Fibroblast of skin of left biceps (primary cell): ENCODE data around the gene MTTP.

Experiments
- DNase-seq, 2 experiments: peaks; one replicate each; pipeline ENCODE4 v3.0.0-alpha.2; 2013; ENCODE audit warnings: low read depth in 2 of 2

The MTTP gene

DNA sequence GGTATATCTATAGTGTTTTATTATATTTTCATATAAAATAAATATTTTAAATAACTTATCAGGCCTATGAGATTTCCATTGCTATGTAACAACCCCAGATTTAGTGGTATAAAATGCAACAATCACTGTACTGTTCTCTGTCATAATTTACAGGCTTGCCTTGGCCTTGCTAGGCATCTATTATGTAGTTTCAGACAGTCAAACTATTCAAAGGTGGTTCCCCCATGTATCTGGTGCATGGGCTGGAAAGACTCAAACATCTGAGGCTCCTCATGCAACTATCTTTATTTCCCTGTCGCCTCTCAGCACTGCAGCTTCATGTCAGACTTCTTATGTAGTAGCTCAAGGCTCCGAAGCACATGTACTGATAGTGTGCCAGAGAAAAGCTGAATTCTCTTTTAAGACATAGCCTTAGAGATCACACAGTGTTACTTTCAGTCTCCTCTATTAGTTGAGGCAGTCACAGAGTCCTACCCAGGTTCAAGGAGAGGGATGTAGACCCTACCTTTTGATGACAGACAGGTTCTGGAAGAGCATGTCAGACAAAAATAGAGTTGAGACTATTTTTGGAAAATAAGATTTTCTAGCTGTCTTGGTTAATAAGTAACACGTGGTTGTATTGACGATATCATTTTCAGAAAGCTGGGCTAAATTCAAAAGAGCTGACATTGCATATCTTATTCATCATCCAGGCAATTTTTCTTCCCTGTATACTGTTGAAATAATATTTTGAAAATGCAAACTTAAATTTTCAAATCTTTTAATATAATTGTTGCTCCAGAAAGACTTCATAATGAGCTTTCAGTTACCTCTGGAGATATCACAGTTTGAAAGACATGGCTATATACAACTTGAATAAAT lies 19.4 kb downstream of the MTTP start:
- no peak for DNase-seq

DNA sequence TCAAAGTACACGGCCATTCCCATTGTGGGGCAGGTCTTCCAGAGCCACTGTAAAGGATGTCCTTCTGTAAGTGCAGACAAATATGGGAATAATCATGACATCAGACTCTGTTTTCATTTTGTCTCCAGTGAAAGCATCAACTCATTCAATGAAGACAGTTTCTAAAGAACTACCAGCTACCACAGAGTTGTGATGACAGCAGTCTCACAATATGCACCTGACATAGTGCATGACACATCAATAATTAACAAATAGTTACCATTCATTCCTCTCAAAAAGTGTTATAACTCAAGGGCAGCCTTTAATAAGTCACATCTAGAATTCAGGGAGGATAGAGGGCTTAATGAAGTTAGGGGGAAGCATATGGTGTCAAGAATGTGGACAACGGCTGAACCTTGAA lies 20.2 kb downstream of the MTTP start:
- no peak for DNase-seq

DNA sequence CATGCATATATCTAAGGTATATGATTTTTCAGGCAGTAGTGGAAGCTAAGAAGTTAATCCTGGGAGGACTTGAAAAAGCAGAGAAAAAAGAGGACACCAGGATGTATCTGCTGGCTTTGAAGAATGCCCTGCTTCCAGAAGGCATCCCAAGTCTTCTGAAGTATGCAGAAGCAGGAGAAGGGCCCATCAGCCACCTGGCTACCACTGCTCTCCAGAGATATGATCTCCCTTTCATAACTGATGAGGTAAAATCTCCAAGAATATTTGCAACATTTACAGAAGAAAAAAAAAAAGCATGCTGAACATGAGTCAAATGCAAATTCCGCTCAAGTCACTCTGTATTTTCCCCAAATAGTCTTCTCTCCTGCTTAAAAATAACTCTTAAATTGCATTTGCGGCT lies 32.1 kb downstream of the MTTP start:
- DNase-seq = no peak

DNA sequence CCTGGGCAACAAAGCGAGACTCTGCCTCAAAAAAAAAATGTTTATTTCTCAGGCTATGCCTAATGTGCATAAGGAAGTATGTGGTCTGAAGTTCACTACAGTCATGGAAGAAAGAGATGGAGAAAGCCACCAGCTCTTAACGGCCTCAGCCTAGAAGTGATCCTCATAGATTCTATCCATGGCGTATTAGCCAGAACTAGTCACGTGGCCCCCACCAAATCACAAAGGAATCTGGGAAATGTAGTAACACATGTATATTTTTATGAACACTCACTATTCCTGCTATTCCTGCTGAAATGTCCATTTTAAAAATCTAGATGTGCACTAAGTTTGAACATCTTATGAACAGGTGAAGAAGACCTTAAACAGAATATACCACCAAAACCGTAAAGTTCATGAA lies 33.8 kb downstream of the MTTP start:
- DNase-seq = no peak

DNA sequence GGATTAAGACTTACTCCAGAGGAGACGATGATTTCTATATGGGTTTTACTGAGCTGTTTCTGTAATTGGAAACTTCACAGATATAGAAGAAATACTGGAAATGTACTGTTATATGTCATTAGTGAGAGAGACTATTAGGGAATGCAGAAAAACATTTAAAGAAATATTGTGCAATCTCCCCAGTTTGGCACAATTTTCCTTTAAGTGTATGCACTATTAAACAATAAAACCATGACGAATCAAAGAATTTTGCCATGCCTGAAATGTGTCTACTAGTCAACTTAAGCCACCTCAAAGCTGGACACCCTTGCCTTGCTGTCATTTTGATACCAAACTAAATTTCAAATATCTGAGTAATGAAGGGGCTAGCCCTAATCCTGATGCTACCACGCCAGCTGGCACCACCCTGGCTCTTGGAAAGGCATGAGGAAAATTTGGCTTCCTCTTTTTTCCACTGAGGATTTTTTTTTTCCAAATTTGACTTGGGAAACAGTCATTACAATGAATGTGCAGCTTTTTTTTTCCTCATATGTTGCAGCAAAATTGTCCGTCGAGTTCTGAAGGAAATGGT lies 36.1 kb downstream of the MTTP start:
- DNase-seq = no peak

DNA sequence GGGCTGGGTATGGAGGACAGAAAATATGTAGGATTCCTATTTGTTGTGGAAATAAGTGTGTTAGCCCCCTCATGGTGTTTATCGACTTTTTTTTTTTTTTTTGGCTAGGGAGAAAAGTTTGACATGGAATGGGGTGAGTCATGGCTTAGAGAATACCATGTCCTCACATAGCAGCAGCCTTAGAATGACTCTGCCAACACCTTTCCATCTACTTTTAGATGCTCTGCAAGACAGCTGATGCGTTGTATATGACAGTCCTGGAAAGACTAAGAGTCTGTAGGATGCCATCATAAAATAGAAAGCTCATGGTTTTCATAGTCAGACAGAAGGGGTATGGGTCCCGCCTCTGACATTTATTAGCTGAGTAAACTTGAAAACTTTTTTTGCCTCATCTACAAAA lies 37.7 kb downstream of the MTTP start:
- no peak for DNase-seq

DNA sequence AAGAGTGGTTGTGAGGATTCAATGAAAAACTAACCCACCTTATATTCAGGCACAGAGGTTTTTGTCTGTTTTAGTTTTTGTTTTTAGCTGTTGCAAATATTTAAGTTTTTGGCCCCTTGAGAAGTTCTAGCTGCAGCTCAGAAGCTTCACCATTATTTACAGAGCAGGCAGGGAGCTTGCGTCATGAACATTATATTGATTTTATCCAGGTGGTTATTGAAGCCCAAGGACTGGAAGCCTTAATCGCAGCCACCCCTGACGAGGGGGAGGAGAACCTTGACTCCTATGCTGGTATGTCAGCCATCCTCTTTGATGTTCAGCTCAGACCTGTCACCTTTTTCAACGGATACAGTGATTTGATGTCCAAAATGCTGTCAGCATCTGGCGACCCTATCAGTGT lies 38.1 kb downstream of the MTTP start:
- no peak for DNase-seq

DNA sequence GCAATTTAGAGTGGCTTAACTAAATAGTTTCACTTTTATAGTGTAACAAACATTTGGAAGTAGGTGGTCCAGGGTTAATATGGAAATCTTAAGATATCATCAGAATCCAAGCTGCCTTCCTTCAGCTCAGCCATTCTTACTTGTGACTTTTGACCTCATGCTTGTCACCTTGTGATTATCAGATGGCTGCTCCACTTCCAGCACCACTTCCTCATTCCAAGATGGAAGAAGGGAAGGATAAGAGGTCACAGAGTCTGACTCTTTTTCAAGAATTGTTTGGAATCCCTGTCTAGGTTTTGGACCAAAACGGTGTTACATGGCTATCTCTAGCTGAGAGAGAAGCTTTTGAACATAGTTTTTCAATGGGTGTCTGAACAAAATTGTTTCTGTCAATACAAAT lies 39.9 kb downstream of the MTTP start:
- DNase-seq = no peak

DNA sequence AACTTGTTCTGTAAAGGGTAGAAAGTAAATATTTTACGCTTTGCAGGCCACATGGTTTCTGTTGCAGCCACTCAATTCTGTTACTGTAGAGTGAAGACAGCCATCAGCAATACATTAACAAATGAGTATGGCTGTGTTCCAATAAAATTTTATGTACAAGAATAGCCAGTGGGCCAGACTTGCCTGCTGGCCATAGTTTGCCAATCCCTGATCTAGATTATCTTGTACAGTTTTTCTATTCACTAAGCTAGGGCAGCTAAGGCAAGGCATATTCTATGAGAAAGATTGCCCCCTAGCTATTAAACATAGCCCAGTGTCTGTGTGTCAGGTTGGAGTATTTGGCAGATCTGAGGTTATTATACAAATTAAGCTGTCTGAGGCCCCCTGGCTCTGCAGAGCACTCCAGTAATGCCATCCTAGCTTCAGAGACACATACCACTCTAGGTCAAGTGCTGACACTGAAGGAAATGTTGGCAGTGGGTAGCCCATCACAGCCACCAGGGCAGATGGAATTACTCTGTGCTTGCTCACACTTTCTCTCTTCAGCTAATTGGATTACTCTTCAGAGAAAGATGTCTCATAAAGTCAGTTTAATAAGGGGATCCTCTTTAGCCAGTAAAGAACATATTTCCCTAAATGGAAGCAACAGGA lies 40.7 kb downstream of the MTTP start:
- no peak for DNase-seq

DNA sequence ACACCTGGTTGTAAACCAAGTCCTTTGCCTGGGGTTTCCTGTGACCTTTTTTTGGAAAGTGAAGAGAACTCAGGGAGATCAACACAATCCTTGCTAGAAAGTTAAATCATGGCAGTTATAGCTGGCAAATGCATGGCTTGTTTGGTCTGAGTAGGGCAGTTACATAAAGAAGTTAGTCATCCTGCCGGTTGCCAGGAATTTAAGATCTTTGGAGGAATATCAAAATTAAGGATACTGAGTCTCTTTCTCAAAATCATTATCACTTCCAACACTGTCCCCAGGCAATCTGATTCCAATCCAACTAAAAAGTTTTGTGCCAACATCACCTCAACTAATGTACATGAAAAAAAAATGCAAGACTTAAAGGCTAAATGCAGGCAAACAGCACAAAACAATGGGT lies 42.8 kb downstream of the MTTP start:
- no peak for DNase-seq

DNA sequence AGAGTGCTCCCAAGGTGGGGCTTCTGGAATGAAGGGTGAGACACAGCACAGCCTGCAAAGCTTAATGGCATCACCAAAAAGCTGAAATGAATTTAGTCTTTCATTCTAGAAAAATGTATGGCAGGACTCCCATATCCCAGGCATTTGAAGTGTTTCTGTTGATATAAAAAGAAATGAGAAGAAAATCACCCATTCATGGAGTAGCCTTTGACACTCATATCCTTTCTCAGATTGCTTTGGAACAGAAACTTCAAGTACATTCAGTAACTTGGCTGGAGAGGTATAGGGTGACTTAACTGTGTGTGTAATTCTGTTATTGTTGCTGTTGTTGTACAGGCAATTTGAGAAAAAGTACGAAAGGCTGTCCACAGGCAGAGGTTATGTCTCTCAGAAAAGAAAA lies 47.7 kb downstream of the MTTP start:
- DNase-seq = no peak

DNA sequence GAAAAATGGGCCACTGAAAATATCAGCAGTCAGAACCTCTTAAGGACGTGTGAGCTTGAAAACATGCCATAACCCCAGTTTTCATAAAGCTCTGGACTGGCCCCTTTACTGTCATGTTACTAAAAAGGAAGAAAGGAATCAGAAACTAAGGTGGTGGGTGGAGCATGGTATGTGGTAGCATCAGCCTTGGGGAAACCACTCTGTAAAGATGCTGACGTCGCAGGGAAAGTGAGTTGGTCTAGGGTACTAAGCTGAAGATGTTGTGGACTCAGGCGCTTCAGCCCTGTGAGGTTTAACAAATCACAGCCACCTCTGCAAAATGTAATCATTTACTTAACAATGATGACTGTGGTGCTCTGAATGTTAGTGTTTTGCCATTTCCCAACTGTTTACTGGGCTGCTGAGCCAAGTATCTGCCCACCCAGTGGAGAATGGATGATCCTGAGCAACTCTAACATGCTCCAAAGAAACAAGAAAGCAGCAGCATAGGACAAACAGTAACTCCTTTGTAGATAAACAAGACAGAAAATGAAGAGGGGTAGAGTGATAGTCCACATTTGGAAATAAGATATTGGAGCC lies 49.6 kb downstream of the MTTP start:
- DNase-seq = no peak

DNA sequence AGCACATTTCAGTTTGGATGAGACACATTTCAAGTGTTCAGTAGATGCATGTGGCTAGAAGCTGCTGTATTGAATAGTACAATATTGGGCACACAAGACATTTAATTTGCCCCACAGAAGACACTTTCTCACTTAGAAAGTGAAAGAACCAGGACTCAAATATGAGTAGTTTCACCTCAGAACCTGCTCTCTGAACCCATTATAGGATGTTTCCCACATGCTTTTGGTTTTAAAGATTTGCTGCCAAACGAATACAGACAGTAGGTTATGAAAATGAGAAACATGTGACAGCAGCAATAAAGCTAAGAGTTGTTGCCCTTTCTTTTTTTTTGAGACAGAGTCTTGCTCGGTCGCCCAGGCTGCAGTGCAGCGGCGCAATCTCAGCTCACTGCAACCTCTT lies 50.7 kb downstream of the MTTP start:
- DNase-seq = no peak

DNA sequence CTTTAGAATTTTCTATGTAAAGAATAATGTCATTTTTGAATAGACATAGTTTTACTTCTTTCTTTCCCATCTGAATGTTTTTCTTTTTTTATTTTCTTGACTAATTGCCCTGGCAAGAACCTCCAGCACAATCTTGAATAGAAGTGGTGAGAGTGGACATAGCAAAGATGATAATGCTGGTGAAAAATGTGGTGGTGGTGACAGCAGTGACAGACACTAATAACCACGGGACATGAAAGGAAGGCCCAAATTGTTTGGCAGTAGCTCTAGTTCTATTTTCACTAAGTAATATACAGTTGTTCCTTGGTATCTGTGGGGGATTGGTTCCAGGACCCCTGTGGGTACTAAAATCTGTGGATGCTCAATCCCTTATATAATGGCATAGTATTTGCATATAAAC lies 53.4 kb downstream of the MTTP start:
- no peak for DNase-seq

DNA sequence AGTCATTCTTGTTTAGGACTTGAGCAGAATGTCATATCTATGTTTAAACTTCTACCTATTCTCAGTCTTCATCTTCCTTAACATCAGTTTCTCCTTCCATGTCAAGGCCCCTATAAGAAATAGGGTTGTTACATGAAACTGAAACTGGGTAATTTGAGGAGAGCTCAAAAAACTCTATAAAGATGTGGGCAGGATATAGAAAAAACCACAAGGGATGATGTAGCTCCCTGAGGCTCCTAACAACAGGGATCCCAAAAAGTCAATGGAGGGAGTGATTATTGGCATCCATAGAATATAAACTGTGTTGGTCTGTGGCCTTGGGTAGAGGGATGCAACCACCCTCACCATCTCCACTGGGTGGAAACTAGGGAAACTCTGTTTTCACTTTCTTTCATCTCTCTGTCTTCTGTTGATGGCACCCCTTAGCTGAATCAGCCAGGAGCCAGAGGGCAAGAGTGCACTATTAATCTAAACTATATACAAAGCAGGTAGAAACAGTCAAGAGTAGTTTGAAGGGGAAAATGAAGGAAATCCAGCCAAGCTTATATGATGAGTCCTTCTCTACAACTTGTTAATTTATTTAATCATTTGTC lies 55.4 kb downstream of the MTTP start:
- no peak for DNase-seq

DNA sequence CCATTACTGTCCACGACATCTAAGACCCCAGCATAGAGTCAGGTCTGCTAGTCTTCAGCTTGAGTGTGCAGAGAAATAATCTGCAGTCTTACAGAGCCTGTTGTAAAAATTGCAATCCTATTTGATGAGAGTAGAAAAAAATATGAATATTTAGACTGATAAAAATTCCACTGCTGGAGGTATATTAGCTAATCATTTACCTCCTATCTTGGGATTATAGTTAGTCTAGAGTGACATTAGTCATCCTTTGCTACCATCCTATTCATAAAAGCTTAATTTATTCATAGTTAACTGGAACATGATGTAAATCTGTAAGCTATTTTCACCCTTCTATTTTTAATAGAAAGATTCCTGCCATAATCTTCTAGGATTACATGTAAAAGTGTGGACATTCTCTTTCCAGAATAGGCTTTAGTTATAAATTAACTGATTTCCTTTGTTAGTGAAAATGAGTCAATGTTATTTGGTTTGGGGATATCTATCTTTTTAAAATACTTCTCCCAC lies 56.3 kb downstream of the MTTP start:
- DNase-seq = no peak

DNA sequence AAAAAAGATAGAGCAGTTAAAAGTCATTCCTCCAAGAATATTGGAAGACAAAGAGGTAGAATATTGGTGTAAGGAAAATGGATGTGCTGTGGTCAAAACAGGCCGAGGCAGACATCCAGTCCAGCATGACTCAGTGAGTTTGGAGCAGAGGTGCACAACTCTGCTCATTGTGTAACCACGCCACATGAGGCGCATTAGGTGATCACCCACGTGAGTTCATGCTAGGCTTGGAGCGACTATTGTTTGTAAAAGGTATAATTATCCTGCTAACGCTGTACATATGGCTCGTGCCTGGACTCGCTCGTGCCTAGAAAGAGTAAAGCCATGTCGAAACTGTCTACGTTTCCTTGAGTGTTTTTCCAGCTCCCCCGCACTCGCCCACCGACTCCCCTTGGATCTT lies 59.1 kb downstream of the MTTP start:
- DNase-seq = no peak

DNA sequence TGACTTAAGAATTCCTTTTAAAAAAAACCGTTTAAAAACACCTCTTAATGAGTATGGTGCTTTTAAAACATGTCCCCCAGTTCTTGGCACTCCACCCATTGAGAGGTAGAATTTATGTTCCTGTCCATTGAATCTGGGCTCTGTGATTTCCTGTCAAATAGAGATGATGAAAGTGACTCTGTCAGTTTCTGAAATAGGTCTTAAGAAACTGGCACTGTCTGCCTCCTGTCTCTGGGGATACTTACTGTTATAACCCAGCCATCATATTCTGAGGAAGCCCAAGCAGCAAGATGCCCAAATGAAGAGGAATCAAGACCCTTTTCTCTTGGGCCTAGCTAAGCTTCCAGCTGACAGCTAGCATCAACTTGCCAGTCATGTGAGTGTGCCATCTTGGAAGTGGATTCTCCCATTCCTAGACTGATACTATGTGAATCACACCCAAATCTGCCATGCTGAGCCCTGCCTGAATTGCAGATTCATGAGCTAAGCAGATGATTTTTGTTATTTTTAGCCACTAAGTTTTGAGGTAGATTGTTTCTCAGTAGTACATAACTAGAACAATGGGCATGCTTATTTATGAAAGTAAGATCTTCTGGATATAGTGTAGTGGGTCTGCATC lies 60.2 kb downstream of the MTTP start:
- DNase-seq = no peak

DNA sequence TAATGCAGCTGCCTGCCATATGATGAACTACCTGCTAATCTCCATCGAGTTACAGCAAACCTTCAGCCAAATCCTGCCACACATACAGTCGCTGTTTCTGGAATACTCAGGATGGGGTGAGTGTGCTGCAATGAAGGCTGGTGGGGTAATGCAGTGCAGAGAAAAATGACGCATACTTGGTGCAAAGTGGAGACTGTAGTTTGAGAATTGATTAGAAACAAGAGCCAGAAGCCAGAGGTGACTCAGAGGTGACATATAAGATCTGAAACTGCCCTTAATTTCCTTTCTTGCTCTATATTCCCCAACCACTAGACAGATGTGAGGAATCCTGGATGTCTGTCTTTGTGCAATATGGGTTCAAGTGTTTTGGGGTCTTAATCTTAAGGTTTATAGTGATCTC lies 61.0 kb downstream of the MTTP start:
- no peak for DNase-seq

DNA sequence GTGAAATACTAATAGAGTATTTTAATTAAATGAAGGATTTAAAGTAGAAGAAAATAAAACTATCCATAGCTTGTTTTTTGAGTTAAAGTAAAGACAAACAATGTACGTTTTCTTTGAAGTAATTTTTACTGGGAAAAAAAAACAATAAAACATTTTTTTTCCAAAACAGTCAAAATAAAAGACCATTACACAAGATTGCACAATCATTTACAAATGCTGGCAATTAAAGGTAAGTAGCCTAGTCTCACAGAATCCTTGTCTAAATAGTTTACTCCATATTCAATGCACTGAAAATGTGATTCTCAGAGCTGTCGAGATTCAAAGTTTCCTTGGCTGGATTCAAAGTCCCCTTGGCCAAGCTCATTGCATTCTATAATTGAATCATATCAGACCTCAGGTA lies 61.8 kb downstream of the MTTP start:
- no peak for DNase-seq

DNA sequence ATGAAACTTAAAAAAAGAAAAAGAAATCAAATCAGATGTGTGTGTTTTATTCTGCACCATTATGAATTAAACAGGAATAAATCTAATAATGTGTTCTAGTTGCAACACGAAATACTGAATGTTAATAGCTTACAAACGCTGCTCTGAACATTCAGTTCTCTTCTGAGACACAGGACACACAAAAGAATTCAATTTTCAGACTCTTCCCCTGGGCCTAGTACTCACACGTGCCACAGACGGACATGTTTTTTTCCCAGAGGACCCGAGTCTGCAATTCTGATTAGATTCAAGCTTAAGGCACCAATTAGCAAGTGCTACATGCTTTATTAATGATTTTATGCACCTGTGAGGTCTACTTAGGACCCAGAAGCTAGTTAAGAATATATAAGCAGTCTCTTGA lies 62.5 kb downstream of the MTTP start:
- DNase-seq = no peak

DNA sequence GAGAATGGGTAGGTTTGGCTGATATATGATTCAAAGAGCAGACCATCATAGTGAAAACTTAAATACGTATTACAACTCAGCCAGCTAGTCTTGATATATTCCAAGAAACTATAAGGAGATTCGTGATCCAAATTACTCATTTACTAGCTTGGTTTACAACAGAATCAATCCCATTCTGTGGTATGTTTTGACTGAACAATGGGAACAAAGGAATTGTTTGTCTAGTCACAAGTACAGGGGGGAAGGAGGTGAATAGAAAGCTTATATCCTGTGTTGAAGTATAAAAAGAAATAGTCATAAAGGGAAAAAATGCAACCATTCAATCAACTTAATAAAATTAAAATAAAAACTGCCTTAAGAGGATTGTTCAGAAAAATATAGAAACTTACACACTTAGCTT lies 66.1 kb downstream of the MTTP start:
- no peak for DNase-seq
